Skeletal muscle satellite cell (primary cell): Measurements from ENCODE around the gene LIN52.
"Not testable (repeated sequence)": the region's sequence is repeated elsewhere in the genome, so short reads cannot be mapped to it uniquely, and the experiment has no call there.

Experiments used
- H3K27me3 ChIP-seq: 2 replicates; pipeline ENCODE4 v1.7.0; 2013; ENCODE audit warnings: low read length; ENCODE audit not compliant: control insufficient read depth, insufficient read depth
- H3K36me3 ChIP-seq: 2 replicates; pipeline ENCODE4 v1.7.0; 2013; ENCODE audit warnings: mild to moderate bottlenecking, control low read depth, low read length; ENCODE audit not compliant: insufficient read depth
- H3K4me1 ChIP-seq: 2 replicates; pipeline ENCODE4 v1.7.0; 2013; ENCODE audit warnings: low read length; ENCODE audit not compliant: control insufficient read depth, insufficient read depth
- H3K4me2 ChIP-seq: 2 replicates; pipeline ENCODE4 v1.7.0; 2013; ENCODE audit warnings: mild to moderate bottlenecking, low read length
- H3K4me3 ChIP-seq: 2 replicates; pipeline ENCODE4 v1.7.0; 2013; ENCODE audit warnings: low read length
- H3K9ac ChIP-seq: 2 replicates; pipeline ENCODE4 v1.7.0; 2013; ENCODE audit warnings: mild to moderate bottlenecking, low read depth, low read length, moderate library complexity
- H3K9me3 ChIP-seq: replicated peaks from 2 replicates; pipeline ENCODE4 v1.7.0; 2013; ENCODE audit warnings: mild to moderate bottlenecking, control low read depth, low read length

LIN52 gene

DNA sequence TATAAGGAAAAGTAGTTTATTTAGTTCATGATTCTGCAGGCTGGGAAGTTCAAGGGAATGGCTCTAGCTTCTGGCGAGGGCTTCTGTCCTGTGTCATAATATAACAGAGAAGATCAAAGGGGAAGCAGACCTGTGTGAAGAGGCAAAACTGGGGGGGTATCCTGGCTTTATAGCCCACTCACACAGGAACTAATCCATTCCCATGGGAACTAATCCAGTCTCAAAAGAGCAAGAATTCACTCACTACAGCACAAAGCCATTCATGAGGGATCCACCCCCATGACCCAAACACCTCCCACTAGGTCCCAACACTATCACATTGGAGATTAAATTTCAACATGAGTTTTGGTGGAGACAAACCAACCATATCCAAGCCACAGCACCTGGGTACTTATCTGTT is 7.4 kb upstream of the LIN52 start:
- H3K4me1 ChIP-seq = no peaks in the 10 kb centered on the region
- no peak overlapping the region for H3K9ac ChIP-seq
- no peaks in the 10 kb centered on the region for H3K36me3 ChIP-seq
- no peaks in the 10 kb centered on the region for H3K27me3 ChIP-seq
- H3K4me2 ChIP-seq = no peak overlapping the region
- H3K4me3 ChIP-seq = no peak overlapping the region
- H3K9me3 ChIP-seq = no peaks in the 10 kb centered on the region

DNA sequence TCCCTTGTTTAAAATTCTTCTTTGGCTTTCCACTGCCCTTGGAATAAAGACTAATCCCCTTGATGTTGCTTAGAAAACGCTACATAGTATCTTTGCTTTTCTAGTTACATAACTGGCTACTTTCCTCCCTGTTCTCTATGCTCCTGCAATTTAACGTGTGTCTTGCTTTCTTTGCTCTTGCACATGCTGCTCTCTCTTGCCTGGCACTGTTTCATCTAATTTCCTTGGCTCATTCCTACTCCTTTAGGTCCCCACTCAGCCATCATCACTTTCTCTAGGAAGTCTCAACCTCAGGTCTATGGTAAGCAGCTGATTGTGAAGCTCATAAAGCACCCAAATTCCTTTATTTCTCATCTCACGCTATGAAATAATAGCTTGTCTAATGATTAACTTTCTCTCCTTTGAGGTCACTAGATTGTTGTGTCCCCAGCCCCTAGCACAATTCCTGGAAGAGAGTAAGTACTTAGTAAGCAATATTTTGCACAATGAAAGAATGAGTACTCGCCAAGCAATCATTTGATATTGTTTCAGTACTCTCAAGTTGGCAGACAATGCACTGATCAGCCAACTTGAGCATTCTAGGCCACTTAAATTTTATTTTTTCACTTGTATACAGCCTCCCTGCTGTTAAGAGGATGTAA is 3.8 kb upstream of the LIN52 start:
- no peak overlapping the region for H3K9ac ChIP-seq
- H3K36me3 ChIP-seq = no peaks in the 10 kb centered on the region
- no peak overlapping the region for H3K4me2 ChIP-seq
- no peak overlapping the region for H3K4me3 ChIP-seq
- no peaks in the 10 kb centered on the region for H3K9me3 ChIP-seq
- H3K4me1 ChIP-seq = peaks cover 13% of the 10 kb centered on the region
- no peaks in the 10 kb centered on the region for H3K27me3 ChIP-seq

DNA sequence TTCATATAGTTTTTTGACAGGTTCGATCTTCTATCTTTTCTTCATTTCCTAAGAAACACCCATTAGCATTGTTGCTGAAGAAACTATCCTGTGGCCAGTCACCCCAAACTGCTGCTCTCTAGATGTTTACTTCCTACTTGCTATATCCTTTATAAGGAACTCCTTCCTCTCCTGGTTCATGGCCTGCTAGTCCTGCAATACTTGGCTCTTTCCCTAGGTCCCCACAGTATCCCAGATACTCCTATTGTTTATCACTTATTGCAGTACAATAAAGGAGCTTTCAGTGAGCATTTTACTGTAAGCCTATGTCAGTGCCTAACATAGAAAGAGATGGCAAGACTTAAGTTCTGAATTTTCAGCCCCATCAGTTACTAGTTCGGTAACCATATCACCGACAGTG is 3.3 kb upstream of the LIN52 start:
- H3K4me1 ChIP-seq = peaks cover 14% of the 10 kb centered on the region
- no peak overlapping the region for H3K4me2 ChIP-seq
- no peak overlapping the region for H3K9ac ChIP-seq
- no peaks in the 10 kb centered on the region for H3K9me3 ChIP-seq
- no peaks in the 10 kb centered on the region for H3K27me3 ChIP-seq
- no peaks in the 10 kb centered on the region for H3K36me3 ChIP-seq
- H3K4me3 ChIP-seq = no peak overlapping the region

DNA sequence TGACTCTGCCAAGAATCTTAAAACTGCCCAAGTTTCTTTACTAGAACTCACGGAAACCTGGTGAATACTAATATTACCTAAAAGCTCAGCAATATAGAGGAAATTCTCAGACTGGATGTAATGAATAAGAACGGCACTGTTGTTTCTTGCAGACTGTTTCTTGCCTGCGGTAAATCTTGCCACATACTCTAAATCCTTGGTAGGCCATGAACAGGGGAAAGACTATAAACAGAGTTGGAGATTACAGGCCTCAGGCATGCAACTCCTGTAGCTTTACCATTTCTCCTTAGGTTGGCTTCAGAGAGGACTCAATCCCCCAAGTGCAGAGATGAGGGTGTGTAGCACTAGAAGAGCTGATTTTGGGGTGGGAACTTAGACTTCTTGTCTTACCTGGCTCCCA is 1.6 kb upstream of the LIN52 start:
- Histone ChIP-seq H3K36me3 (no peaks in the 10 kb centered on the region), H3K9ac (no peak overlapping the region), H3K27me3 (no peaks in the 10 kb centered on the region), H3K4me1 (peaks cover 14% of the 10 kb centered on the region), H3K4me2 (peak overlapping the region; percentile 95), H3K9me3 (no peaks in the 10 kb centered on the region), H3K4me3 (peak overlapping the region; percentile 83)

DNA sequence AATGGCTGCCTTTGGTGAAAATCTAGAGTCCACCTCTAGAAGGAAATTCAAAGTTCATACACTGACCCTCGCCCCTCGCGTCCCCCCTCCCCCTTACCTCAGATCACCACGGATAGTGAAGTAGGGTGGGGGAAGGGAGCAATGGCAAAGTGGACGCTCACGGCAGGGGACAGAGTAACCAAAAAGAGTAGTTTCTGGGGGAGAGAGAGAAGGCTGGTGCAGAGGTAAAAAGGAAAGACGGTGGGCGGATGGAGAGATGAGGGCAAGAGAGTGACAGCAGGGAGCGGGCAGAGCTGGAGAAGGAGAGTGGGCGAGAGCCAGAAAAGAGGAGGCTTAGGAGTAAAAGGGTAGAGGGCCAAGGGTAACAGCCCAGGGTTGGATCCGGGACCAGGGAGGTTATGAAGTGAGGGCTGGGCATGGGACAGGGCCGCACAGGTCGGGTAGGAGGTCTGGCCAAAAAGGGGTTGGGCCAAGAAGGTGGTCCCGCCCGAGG is 926 bp upstream of the LIN52 start:
- Histone ChIP-seq H3K36me3 (no peaks in the 10 kb centered on the region), H3K9me3 (no peaks in the 10 kb centered on the region), H3K4me3 (peak overlapping the region; percentile 83), H3K4me2 (peak overlapping the region; percentile 95), H3K4me1 (peaks cover 14% of the 10 kb centered on the region), H3K27me3 (no peaks in the 10 kb centered on the region), H3K9ac (peak overlapping the region; percentile 81)

DNA sequence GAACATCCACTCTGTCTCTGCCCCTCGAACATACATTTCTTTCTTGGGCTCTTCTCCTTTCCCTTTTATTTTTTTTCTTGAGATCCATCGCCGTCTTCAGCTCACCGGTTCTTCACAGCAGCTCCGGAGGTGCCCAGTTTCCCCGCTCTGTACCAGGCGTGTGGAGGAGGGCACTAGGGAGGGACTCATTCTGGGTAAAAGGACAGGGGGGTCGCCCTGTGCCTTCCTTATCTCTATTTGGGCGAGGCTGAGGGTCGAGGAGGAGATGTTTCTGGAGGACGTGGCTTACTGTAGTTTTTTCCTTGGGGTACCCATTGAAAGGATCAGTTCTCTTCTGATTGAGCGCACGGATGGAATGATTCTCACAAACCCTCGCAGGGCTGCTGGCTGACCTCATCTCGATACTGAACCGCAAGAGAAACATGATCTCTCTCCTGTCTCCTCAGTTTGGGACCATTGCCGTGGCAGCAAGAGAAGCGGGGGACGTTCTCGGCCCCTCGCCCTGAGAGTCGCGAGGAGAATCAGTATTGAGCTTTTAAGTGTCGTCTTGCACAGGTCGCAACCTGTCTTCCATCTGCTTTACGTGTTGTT is 386 bp downstream of the LIN52 start:
- Histone ChIP-seq H3K4me2 (peak overlapping the region; percentile 93), H3K4me3 (peak overlapping the region; percentile 87), H3K9me3 (no peaks in the 10 kb centered on the region), H3K4me1 (peaks cover 14% of the 10 kb centered on the region), H3K36me3 (no peaks in the 10 kb centered on the region), H3K9ac (peak overlapping the region; percentile 90), H3K27me3 (no peaks in the 10 kb centered on the region)

DNA sequence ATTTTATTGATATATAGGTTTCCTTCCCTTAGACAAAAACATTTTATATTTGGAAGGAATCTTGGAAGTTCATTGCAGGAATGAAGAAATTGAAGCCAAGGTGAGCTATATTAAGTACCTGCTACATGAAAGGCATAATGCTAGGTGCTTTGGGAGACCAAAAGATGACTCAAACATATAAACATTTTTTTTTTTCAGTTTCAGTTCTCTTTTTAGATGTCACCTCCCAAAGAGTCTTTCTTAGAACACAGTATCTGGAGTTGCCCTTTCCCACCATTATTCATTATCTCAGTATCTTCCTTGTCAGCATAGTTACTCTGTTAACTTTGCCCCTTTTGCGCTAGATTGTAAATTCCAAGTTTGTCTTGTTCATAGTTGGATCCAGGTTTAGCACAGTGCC is 1.1 kb downstream of the LIN52 start:
- Histone ChIP-seq H3K9ac (peak overlapping the region; percentile 90), H3K4me3 (peak overlapping the region; percentile 87), H3K36me3 (no peaks in the 10 kb centered on the region)

DNA sequence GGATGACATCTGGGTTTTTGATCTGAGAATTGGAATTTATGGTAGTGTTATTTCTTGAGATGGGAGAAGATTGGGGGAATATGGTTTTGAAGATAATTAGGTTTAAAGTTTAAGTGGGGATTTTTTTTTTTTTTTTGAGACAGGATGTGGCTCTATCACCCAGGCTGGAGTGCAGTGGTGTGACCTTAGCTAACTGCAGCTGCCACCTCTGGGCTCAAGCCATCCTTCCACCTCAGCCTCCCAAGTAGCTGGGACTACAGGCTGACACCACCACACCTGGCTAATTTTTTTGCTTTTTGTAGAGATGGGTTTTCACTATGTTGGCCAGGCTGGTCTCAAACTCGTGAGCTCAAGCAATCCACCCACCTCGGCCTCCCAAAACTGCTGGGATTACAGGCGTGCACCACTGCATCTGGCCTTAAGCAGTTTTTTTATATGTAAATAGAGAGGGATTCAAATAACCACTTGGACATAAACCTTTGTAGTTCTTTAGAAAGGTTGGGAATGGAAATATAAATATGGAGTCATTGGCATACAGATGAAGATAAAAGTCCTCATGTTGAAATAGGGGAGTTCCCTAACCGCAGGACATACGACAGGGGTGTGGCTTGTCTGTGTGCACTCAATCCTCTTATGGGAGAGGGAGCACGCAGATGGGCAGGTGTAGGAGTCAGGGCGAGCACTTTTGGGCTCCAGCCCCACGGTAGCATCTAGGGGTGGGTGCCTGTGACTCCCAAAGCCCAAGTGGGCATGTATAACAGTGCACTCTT is 4.7 kb downstream of the LIN52 start:
- no peak overlapping the region for H3K9ac ChIP-seq
- peaks cover 7% of the 10 kb centered on the region for H3K4me1 ChIP-seq
- no peak overlapping the region for H3K4me3 ChIP-seq
- no peaks in the 10 kb centered on the region for H3K27me3 ChIP-seq
- no peaks in the 10 kb centered on the region for H3K9me3 ChIP-seq
- no peak overlapping the region for H3K4me2 ChIP-seq
- H3K36me3 ChIP-seq = no peaks in the 10 kb centered on the region

More for the DNA sequence above, 1.1 kb downstream of the LIN52 start:
- Histone ChIP-seq H3K4me1 (peaks cover 14% of the 10 kb centered on the region), H3K9me3 (no peaks in the 10 kb centered on the region), H3K27me3 (no peaks in the 10 kb centered on the region), H3K4me2 (peak overlapping the region; percentile 93)

DNA sequence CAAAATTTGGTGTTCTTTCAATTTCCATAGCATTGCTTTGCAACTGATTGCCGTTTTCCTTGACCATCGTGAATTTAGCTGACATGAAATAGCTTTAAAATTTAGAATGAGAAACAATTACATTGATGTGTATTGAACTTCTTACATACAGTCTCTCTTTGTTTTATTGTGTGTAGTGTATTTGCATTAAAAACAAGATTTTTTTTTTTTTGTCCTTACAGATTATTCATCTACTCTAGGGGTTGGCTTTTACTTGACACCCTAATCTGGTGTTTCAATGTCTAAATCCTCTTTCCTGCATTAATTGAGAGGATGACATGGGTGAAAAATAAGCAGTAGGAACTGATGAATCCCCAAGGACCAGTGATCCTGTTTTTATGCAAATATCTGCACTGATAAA is 20.6 kb downstream of the LIN52 start:
- no peaks in the 10 kb centered on the region for H3K9me3 ChIP-seq
- H3K9ac ChIP-seq = no peak overlapping the region
- H3K27me3 ChIP-seq = no peaks in the 10 kb centered on the region
- no peak overlapping the region for H3K4me3 ChIP-seq
- H3K4me2 ChIP-seq = no peak overlapping the region
- peaks cover 3% of the 10 kb centered on the region for H3K36me3 ChIP-seq
- H3K4me1 ChIP-seq = no peaks in the 10 kb centered on the region

DNA sequence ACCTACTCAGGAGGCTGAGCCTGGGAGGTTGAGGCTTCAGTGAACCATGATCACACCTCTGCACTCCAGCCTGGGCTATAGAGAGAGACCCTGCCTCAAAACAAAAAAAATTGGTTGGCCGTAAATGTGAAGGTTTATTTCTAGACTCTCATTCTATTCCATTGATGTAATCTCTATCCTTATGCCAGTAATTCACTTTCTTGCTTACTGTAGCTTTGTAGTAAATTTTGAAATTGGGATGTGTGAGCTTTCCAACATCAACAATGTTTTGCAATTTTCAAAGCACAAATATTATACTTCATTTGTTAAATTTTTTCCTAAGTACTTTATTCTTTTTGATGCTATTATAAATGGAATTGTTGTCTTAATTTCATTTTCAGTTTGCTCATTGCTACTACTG is 24.6 kb downstream of the LIN52 start:
- no peak overlapping the region for H3K4me3 ChIP-seq
- no peaks in the 10 kb centered on the region for H3K4me1 ChIP-seq
- H3K36me3 ChIP-seq = no peaks in the 10 kb centered on the region
- H3K9me3 ChIP-seq = no peaks in the 10 kb centered on the region
- no peaks in the 10 kb centered on the region for H3K27me3 ChIP-seq
- no peak overlapping the region for H3K4me2 ChIP-seq
- no peak overlapping the region for H3K9ac ChIP-seq

DNA sequence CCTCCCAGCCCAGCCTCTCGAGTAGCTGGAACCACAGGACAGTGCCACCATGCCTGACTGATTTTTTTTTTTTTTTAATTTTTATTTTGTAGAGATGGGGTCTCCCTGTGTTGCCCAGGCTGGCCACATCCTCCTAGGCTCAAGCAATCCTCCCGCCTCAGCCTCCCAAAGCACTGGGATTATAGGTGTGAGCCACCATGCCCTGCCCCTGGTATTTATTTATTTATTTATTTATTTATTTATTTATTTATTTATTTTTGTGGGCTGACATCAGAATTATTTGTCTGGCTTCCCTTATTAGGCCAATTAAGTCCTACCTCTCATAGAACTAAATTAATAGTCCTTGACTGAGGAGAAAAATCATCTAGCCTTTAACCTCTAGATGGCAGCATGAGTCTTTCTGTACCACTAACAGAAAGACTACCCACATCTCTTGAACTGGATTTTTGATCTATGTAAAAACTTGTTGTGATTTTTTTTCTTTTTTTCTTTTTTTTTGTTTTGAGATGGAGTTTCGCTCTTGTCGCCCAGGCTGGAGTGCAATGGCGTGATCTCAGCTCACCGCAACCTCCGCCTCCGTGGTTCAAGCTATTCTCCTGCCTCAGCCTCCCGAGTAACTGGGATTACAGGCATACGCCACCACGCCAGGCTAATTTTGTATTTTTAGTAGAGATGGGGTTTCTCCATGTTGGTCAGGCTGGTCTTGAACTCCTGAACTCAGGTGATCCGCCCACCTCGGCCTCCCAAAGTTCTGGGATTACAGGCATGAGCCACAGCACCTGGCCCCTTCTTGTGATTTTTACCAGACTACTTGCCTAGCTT is 26.9 kb downstream of the LIN52 start:
- not testable (repeated sequence) for H3K27me3 ChIP-seq, H3K4me2 ChIP-seq, H3K4me1 ChIP-seq, H3K9me3 ChIP-seq, H3K36me3 ChIP-seq, H3K9ac ChIP-seq, H3K4me3 ChIP-seq
